ENCODE measurements around the gene SMIM7.

SMIM7 gene

GRCh38 chr19:16605115-16605514, 54.8 kb downstream of the SMIM7 start:
- TF ChIP-seq, protein P1, sequence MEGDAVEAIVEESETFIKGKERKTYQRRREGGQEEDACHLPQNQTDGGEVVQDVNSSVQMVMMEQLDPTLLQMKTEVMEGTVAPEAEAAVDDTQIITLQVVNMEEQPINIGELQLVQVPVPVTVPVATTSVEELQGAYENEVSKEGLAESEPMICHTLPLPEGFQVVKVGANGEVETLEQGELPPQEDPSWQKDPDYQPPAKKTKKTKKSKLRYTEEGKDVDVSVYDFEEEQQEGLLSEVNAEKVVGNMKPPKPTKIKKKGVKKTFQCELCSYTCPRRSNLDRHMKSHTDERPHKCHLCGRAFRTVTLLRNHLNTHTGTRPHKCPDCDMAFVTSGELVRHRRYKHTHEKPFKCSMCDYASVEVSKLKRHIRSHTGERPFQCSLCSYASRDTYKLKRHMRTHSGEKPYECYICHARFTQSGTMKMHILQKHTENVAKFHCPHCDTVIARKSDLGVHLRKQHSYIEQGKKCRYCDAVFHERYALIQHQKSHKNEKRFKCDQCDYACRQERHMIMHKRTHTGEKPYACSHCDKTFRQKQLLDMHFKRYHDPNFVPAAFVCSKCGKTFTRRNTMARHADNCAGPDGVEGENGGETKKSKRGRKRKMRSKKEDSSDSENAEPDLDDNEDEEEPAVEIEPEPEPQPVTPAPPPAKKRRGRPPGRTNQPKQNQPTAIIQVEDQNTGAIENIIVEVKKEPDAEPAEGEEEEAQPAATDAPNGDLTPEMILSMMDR (IDR thresholded peaks at IDR 0.05): no peak
- TF ChIP-seq ZFX (IDR thresholded peaks at IDR 0.05; ENCODE audit: borderline replicate concordance): no peak
- no peak overlapping the region for H3K27ac ChIP-seq

DNA sequence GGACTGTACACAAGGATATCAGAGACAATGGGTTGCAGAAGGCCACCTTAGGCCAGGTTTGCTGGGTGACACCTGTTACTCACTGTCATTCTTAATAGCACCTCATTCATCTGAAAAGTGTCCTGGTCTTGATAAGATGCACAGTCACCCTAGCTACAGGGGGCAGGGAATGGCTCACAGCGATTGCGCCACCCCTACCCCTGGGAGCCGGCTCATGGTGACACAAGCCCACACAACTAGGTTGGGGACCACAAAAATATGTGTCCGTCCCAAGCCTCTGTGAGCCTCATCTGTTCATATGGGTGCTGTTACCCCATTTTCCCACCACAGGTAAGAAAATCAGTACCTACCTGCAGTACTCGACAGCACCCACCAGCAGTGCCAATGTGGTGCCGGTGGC, 55.3 kb downstream of the SMIM7 start:
- TF ChIP-seq, protein P1 (IDR thresholded peaks at IDR 0.05): no peak
- TF ChIP-seq ZFX (IDR thresholded peaks at IDR 0.05; ENCODE audit: borderline replicate concordance): no peak
- H3K27ac ChIP-seq: no peak overlapping the region

- H3K27ac ChIP-seq: no peak overlapping the region
- no peak for TF ChIP-seq ZFX (IDR thresholded peaks at IDR 0.05; ENCODE audit: borderline replicate concordance)
- TF ChIP-seq, protein P1 (IDR thresholded peaks at IDR 0.05): no peak
Observed at GRCh38 chr19:16603090-16603489, 56.9 kb downstream of the SMIM7 start.

GRCh38 chr19:16601378-16602052, 58.4 kb downstream of the SMIM7 start:
- H3K27ac ChIP-seq: no peak overlapping the region
- no peak for TF ChIP-seq ZFX (IDR thresholded peaks at IDR 0.05; ENCODE audit: borderline replicate concordance)
- TF ChIP-seq, protein P1 (IDR thresholded peaks at IDR 0.05): no peak

GRCh38 chr19:16600824-16601223, 59.1 kb downstream of the SMIM7 start:
- H3K27ac ChIP-seq: no peak overlapping the region
- TF ChIP-seq, protein P1 (IDR thresholded peaks at IDR 0.05): no peak
- no peak for TF ChIP-seq ZFX (IDR thresholded peaks at IDR 0.05; ENCODE audit: borderline replicate concordance)

DNA sequence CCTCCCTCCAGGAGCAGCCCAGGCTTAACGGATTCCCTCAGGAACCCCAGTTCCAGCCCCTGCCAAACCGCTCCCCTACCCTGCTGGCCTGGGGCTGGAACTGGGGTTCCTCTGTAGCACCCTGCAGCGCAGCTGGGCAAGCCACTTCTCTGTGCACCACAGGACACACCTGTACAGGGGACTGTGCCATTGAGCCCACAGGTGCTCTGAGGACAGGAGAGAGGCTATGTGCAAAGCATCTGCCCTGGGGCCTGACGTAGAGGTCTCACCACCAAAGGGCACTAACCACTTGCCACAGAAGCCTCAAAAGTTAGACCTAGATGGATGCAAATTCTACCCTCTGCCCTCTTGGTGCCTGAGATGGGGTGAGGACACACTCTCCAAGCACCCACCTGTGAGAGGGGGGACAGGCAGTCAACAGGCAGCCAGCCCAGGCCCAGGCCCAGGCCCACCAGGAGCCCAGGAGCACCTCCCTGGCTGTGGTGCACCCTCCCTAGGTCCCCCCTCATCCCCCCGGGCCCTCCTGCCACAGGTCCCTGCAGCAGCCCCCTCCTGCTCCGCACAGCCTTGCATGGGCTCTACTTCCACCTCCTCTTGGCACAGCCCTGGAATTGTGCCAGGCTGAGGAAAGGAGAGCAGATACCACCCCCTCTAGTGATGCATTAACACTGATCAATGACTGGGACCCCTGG, 60.1 kb downstream of the SMIM7 start:
- TF ChIP-seq, protein P1 (IDR thresholded peaks at IDR 0.05): no peak
- no peak for TF ChIP-seq ZFX (IDR thresholded peaks at IDR 0.05; ENCODE audit: borderline replicate concordance)
- no peak overlapping the region for H3K27ac ChIP-seq

DNA sequence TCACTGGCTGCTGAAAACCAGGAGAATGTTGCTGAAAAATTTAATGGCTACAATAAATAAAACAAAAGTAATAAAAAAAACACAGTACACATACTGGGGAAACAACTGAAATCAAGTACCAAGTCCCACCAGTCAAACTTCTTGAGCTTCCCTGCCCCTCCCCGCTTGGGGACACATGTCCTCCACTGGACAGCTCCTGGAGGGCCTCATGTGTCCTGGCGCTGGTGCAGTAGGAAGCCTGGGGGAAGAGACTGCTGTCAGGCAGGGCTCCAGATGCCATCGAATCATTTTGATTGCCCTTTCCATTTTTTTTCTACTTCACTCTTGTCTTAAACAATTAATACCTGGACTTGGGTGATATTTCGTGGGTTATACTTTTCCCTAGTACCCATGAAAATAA, 61.1 kb downstream of the SMIM7 start:
- H3K27ac ChIP-seq: no peak overlapping the region
- TF ChIP-seq ZFX (IDR thresholded peaks at IDR 0.05; ENCODE audit: borderline replicate concordance): no peak
- TF ChIP-seq, protein P1 (IDR thresholded peaks at IDR 0.05): no peak

All from 22Rv1 (cell line).